Effector CD4-positive, alpha-beta T cell (primary cell): ENCODE results near the gene KIAA0040.

ENCODE experiments used
- DNase-seq: peaks from one replicate; pipeline ENCODE4 v3.0.0-alpha.2; 2020

KIAA0040 gene

DNA sequence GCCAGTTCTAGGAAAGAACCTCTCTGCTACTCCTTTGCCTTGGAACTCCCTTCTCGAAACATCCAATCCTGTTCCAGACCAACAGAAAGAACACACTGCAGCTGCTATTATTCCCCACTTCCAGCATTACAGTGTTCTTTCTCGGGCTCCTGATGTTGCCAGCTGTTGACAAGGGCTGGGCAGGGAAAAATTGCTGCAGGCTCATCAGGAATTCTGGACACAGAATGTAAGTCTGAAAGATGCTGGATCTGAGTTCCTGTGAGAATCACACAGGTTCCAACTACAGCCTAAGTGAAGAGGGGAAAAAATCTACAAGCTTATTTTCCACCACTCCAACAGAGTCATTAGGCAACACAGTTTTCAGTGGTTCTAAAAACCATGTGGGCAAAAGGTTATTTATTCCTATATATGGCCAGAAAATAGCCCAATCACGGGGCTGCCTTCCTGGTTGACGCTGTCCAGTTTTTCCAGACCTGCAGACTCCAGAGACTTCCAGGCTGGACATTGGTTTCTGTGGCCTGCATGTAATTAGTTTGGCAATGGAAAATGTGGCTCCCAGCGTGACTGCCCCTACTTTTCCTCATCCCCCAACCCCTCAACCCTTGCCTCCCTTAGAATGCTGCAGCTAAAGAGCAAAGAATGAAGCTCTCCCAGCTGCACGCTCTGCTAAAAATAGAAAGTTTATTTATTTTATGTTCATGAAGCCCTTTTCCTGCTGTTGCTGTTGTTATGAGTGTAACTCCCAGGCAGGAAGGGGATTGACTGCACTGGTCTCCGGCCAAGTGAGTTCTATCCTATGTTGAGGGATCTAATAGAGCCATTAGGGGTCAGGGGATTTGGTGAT is 8.3 kb upstream of the KIAA0040 start:
- DNase-seq: no peak

DNA sequence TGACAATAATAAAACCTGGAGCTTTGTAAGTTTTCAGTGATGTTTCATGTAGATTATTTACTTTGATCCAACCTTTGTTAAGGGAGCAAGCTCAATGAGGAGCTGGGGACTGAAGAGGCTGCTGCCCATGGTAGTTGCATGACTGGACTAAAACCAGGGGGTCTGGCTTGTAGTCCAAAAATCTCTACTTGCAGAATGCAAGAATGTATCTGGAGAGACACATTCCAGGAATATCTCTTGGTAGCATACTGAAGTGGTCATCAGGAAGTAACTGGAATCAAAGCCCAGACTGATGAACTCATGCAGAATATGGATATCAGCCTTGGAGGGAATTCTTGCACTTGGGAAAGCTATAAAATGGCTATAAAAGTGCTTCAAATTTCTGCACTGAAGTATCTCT is 5.8 kb upstream of the KIAA0040 start:
- DNase-seq: no peak

DNA sequence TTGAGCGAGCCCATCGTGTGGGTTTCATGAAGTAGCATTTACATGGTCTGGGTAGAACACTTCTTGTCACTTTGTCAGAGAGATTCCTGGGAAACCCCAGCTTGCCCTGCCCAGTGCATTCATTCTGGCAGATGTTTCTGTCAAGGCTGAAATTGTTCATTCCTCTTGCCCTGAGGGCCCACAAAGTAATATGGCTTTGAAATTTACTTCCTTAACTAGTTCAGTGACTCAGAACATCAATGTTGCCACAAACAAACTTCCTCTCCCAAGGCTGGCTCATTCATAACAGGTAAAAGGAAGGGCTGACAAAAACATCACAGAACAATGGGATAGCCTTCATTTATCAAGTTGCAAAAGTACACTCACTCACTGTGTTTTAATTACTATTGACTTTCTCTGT is 5.0 kb upstream of the KIAA0040 start:
- DNase-seq: no peak

DNA sequence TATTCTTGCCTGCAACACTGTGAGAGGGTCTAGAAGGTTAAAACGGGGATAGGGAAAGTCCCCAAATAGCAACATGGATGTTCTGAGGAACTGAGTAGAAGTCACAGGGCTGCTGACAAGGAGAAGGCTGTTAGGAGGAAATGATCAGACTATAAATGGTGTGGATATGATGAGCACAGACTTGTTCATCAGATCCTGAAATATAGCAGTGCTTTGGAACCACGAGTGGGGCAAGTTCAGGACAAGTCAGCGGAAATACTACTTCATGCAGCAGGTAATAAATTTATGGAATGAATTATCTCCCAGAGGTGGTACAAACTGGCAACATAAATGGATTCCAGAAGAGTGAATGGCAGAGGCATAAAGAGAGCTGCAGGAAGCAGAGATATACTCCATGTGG is 3.2 kb upstream of the KIAA0040 start:
- DNase-seq: no peak

DNA sequence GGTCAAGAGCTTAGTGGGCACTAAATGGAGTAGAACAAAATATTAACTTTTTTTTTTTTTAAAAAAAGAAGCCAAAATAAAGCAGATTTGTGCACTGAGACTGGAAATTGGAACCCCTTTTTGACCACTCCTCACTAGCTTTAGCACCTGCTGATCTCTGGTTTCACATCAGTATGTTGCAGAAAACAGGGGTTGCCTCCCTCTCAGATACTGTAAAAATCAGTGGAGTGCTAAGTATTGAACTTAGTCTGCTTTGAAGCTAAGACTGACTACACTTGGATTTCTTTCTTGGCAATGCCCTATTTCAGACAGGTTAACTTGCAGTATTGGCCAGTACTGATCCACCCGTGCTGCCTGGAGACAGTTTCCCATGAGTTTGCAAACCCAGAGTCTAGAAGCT is 2.7 kb upstream of the KIAA0040 start:
- no peak for DNase-seq

DNA sequence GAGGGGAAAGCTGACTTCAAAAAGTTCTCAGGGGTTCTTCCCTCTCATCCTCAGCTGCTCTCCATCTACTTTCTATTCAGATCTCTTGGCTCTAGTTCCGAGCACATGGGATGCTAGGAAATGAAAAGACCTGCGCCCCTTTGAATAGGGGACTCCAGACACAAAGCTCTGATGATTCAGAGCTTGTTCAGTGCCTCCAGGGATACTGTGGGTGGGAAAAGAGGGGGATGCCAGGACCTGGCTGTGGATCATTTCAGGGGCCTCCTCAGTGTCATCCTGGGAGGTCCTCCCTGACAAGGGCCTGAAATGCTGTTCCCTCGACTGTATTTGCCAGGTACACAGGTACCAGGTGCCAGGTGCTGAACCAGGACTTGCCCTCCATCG is 943 bp upstream of the KIAA0040 start:
- DNase-seq: no peak

DNA sequence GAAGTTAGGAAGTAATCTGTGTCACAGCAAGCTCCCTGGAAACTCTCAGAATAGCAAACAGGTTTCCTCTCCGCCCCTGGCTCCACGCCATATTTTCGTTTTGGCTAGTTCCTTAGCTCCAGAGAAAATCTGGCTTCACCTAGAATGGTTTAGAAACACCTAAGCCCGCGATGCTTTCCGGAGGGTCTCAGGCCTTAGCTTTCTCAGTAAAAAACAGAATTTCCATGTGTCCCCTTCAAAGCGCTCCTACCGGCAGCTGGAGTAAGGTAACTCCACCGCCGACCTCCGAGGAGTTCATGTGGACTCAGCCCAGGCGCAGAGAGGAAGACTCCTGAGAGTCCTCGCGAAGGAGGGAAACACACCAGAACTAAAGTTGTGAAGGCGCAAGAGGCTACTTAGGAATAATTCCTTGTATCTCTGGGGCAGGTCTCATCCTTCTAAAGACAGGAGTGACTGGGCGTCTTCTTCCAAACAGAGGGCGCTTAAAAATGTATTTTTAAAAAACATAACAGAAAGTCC is 406 bp downstream of the KIAA0040 start:
- DNase-seq: no peak

DNA sequence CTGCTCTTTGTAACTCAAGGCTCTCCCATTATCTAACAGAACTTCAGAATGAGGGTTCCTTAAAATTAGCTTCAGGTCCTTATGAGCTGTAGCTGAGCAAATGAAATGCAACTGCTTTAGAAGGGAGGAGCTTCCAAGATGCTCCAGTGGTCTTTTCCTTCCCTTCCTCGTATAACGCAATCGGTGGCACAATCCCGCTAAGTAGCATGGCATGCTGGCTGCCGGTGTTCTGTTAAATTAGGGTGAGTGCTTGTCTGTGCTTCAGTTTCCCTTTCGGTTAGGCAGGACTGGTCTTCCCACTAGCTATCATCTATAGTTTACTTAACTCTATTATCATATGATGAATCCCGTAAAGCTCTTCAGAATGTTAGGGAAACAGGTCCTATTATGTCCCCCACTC is 917 bp downstream of the KIAA0040 start:
- DNase-seq: no peak

DNA sequence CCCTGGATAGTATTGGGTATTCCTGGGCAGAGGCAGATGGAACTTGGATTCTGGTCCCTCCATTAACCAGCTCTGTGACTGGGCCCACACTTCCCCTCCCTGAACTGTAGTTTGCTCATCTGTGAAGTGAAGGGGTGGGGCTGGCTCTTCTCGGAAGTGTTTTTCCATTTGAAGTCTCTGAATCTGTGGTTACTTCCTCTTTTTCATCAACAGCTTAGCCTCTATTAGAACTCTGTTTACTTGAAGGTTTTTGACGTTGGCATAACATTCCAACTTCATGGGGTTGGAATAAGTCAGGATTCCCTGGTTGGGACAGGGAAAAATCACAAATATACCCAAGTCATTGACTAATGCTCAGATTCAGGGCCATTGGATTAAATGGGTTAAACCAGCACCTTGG is 3.6 kb downstream of the KIAA0040 start:
- DNase-seq: peak; percentile 29

DNA sequence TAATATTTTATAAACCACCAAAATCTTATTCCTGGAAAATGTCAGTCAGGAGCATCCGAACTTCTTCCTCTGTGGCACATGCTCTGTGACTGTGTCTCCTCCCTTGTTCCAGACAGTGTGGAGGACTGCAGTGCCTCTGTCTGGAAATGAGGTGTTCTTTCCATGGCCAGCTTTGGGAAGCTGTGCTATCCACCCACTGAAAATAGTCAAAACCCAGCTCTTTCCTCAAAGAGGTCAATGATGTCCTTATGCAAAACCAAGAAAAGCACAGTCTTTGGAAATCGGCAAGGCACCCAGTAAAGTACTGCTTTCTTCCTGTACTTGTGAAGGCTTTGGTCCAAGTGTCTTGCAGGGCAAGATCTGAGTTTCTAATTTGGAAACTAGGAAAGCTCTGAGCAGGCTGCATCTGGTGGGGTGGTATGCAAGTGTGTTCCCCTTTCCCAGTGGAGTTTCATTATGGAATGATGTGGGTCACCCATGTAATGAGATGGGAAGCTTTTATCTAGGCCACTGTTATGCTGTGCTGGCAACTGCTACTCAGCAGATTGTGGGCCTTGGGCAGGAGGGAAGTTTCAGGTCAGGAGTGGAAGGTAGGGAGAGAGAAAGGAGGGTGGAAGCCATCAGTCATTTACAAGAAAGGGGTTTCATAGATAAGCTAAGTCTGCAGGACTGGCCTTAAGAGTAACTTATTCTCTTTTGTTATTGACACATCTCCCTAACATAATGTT is 6.0 kb downstream of the KIAA0040 start:
- no peak for DNase-seq

DNA sequence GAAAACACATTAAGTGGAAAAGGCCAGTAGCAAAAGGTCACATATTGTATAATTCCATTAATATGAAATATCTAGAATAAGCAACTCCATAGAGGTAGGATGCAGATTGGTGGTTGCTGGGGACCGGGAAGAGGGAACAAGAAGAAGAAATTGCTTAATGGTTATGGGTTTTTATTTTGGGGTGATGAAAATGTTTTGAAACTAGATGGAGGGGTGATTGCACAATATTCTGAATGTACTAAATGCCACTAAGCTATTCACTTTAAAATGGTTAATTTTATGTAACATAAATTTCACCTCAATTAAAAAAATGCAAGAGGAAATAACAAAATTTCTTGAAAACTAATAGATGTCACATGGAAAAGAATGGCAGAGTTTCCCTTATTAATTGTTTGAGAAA is 6.7 kb downstream of the KIAA0040 start:
- no peak for DNase-seq

DNA sequence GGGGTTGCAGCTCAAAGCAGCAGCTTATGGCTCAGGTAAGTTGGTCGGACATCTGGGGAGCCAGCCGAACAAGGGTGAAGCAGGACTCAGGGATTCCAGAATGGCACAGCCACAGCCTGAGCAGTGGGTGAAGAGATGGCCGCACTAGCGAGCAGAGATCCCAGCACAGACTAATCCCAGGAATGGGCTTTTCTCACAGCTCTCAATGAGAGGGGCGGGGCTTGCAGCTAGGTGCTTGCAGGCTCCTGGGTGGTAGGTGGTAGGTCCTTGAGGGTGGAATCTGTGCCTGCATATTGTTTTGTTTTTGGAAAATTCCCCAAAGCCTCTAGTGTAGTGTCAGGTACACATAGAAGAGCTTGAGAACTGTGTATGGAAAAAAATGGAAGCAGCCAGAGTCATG is 9.0 kb downstream of the KIAA0040 start:
- no peak for DNase-seq

DNA sequence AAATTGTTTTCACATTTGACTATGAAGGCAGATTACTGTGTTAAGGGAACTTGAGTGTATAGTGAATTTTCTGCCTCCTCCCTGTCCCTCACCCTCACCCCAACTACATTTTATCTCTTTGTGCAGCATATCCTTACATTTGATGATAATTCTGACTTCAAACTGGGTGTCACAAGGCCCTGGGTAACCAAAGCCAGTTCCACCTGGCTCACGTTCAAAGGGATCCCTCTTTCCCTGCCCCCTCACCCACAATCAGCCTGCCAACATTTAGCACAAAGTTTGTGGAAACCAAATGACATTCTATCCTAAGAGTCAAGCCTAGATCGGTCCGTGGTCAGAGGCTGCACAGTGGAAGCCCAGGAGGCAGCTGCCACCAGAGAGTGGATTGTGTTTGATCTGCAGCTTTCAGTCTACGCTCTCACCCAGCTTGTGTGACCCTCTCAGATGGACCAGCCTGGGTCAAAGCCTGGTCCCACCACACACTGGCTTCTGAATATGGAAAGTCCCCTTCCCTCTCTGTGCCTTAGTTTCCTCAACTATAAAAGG is 10.3 kb downstream of the KIAA0040 start:
- DNase-seq: no peak

DNA sequence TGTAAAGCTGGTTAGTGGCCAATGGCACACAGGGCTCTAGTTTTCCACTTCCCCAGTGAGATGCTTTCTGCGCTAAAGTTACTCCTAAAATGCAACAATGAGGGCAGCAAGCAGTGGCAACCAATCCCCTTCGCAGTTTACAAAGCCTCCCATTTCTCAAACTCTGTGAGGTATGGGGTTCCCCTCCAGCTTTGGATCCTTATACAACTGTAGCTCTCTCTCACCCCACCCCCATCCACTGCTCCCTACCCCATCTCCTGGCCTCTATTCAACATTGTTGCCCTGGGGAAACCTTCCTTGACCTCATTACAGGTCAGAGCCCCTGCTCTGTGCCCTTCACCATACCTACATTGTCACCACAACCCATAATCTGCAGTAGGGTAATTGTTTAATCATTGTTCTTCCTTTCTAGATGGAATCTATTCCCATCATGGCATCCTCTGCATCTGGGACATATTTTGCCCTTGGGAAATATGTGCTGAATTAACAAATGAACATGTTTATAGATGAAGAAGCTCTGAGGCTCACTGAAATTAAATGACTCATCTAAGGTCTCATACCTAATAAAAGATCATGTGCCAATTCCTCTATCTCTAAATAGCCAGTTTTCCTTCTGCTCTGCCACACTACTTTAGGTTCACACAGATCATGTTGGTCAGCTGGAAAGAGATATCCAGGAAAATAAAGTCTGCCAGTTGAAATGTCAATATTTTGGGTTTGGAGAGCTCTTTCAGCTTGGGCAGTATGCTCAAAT is 12.6 kb downstream of the KIAA0040 start:
- no peak for DNase-seq

DNA sequence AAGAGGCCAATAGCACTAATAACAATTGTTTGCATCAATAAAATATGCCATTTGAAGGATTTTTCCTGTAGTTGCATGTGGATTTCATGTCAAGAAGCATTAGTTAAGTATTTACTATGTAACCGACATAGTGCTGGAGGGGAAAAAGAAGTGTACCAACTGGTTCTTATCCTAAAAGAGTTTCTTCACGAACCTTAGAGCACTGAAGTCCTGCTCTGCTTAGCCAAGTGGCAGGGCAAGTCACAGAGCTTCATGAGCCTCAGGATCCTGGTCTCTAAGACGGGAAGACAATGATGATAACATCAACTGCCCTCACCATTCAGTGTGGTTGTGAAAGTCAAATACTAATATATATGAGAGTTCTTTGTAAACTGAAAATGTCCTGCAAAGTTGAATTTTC is 14.1 kb downstream of the KIAA0040 start:
- no peak for DNase-seq

DNA sequence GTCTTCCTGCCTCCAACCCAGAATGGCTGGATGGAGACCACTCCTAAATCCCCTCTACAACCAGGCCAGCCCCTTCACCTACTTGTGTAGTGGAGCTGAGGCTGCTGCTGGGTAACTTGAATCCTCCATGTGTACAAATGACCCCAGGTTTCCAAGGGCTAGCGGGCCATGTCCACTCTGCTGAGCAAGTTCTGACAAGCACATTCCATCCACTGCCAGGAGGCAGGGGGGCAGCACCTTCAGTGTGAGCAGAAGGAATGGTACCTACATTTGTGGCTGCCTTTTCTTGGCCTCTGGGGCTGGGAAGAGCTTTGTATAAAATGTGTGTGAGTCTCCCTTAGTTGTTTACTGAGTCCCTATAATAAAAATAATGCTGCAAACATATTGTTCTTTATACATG is 14.5 kb downstream of the KIAA0040 start:
- no peak for DNase-seq

DNA sequence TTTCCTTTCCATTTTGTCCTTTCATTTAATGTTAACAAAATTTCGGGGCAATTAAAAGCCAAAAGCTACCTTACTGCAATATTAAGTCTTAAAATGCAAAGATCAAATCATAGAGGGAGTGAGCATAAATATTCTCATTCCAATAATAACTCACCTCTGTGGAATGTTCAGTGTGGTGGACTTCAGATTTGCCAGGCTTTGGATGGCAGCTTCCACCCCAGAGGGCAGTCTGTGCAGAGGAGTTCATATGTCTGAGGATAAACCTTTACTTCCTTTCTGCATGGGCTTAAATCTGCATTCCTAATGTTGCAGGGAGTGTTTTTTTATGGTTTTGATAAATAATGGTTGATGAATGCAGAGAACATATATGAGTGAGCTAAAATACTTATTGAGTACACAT is 16.3 kb downstream of the KIAA0040 start:
- no peak for DNase-seq

DNA sequence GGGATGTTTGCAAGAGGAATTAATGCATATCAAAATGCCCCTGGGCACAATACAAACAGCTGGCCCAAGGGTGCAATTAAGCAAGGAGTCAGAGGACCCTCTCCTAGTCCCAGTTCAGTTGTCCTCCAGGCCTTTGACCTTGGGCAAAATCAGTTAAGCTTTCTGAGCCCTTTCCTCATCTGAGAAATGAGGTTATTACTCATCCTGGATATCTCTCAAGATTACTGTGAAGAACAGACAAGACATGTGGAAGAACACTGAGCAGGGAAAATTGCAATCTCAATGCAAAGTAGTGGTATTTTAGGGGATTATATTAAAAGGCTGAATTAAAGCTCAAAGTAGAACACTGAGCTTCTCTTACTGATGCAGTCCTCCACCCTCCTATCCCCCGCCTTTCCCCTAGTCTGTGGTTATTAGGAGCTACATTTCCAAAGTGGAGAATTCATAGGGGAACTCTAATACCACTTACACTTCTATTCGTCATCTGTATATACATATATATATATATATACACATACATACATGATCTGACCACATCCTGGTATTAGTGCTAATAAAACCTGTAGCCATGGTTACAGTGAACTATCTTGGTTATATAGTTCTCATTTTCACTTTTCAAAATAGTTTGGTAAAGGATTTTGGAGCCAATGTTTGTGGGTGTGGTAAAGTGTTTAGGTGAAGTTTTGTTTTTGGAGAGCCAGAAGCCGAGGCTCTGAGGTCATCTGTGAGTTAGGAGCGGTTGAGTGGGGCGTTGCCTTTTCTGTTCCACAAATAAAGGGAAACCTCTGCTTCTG is 18.1 kb downstream of the KIAA0040 start:
- no peak for DNase-seq

DNA sequence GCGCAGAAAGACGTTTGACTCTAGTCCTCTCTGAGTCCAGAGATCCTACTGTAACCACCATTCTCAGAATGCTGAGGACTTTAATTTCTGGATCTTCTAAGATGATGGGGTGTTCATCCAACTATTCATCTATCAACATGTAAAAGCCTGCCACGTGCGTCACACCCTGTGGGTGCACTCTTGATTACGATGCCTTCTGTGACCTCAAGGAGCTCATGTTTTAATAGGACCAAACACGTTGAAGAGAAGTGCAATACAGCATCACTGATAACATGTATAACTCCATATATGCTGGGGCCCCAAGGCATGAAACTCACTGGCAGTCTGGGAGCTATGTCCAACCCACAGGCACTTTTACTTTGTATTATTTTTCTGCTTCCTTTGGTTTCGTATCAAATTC is 19.0 kb downstream of the KIAA0040 start:
- no peak for DNase-seq

DNA sequence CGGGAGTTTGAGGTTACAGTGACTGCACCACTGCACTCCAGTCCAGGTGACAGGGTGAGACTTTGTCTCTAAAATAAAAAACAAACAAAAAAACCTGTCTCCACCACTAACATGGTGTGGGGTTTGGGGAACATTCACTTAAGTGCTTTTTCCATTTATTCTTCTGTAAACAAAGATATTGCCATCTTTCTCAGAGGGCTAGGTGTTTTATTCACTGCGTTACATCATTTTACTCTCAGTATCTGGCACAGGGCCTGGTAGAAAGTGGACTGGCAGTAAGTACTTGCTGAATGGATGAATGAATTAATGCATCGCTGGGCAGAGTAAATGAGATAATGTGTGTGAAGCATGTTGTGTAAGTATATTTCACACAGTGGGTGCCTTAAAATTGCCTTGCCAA is 20.1 kb downstream of the KIAA0040 start:
- DNase-seq: no peak

DNA sequence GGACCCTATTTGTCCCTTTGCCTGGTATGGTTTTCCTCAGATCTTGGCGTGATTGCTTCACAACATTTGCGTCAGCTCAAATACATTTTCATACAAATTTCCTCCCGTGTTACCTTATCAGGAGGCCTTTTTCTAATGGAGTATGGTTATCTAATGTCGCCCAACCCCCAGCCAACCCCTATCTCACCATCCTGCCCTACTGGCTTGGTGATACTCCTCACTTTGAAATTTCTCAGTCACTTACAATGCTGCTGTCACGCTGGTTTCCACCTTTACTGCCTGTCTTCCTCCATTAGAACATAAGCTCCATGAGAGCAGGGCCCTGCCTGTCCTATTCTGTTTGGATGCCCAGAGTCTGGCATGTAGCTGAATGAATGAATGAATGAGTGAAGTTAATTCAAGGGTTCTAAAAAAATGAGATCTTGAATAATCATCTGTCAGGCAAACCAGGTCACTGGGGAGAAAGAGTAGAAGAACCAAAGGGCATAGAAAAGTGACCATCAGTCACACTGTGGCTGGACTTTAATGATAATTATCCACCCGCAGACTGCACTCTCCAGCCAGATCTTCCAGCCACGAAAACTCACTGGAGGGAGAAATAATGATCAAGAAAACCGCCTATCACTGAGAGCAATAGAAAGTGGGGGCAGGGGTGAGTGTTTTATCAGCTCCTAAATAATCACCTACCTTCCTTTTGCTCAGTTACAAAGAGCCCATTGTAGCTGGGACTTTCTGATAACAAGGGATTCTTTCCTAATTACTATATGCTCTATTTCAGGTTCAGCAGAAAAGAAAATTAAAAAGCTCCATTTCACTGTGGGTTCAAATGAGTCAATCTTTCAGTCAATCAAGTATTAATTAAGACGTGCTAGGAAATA is 21.3 kb downstream of the KIAA0040 start:
- no peak for DNase-seq
